GM21619 (cell line): ENCODE data around the gene TPPP3.

Experiments
- ATAC-seq: cut with Tn5 transposase; IDR thresholded peaks from one replicate; pipeline ENCODE4 v1.9.1; 2021; ENCODE audit not compliant: unreplicated experiment

TPPP3 gene

GRCh38 chr16:67393111-67393787 lies at the start of gene TPPP3:
Gene TPPP3, minus strand, starts transcription at chr16:67393498. Its CDS starts 2,387 bp downstream, at chr16:67391111.
- ATAC-seq, result no peak

- ATAC-seq, result no peak
Measured at GRCh38 chr16:67442581-67443255, 49.4 kb upstream of the TPPP3 start.

- ATAC-seq, result no peak
Measured at GRCh38 chr16:67441907-67442306, 48.6 kb upstream of the TPPP3 start.

- no peak for ATAC-seq
Measured at GRCh38 chr16:67441271-67441753, 48.0 kb upstream of the TPPP3 start.

- ATAC-seq, result no peak
Measured at GRCh38 chr16:67438824-67439393, 45.6 kb upstream of the TPPP3 start.

- no peak for ATAC-seq
Measured at GRCh38 chr16:67438098-67438791, 44.9 kb upstream of the TPPP3 start.

- ATAC-seq, result no peak
Measured at GRCh38 chr16:67437513-67437912, 44.2 kb upstream of the TPPP3 start.

- no peak for ATAC-seq
Measured at GRCh38 chr16:67436640-67437193, 43.4 kb upstream of the TPPP3 start.

- no peak for ATAC-seq
Measured at GRCh38 chr16:67435758-67436164, 42.5 kb upstream of the TPPP3 start.

- ATAC-seq, result no peak
Measured at GRCh38 chr16:67433131-67433719, 39.9 kb upstream of the TPPP3 start.

GRCh38 chr16:67432506-67432890 lies 39.2 kb upstream of the TPPP3 start:
- no peak for ATAC-seq

- ATAC-seq, result no peak
Measured at GRCh38 chr16:67431775-67432505, 38.6 kb upstream of the TPPP3 start.

- ATAC-seq, result no peak
Measured at GRCh38 chr16:67430977-67431774, 37.9 kb upstream of the TPPP3 start, which contains the start of gene HSD11B2. Gene HSD11B2, plus strand, starts transcription at chr16:67431121. Its CDS starts 128 bp downstream, at chr16:67431249.

- no peak for ATAC-seq
Measured at GRCh38 chr16:67430504-67430976, 37.2 kb upstream of the TPPP3 start.

- no peak for ATAC-seq
Measured at GRCh38 chr16:67429799-67430503, 36.7 kb upstream of the TPPP3 start.

GRCh38 chr16:67429053-67429798 lies 35.9 kb upstream of the TPPP3 start:
- no peak for ATAC-seq

GRCh38 chr16:67428146-67428731 lies 34.9 kb upstream of the TPPP3 start:
- ATAC-seq, result peak; percentile 59
